Heart left ventricle (tissue), 16 donors: Measurements from ENCODE around the gene TTC33. TPM values are rescaled to one million over a fixed set of nuclear protein-coding genes. Genes with fewer than 3 reads are reported as not detected.

Source experiments
- ATAC-seq, 4 donors: fragments of 200-7000 bp; cut with Tn5 transposase; one replicate each; pipeline ENCODE4 v1.9.1; 2020 to 2022; ENCODE audit warnings: moderate library complexity in 4 of 4, mild to moderate bottlenecking in 3 of 4, moderate number of reproducible peaks in 1 of 4
- DNase-seq, 5 donors: peaks; one replicate each; pipeline ENCODE4 v3.0.0-alpha.2; 2020
- H3K27ac ChIP-seq, 12 donors: fragments of 200-600 bp; sonication (generic) in 4 of 12; one replicate each; pipeline versions ENCODE4 v1.5.0 to v1.8.0; 2016 to 2022; ENCODE audit warnings: mild to moderate bottlenecking in 2 of 12
- H3K27me3 ChIP-seq, 9 donors: fragments of 200-600 bp; sonication (generic) in 2 of 9; one replicate each; pipeline versions ENCODE4 v1.5.1 to v1.8.0; 2016 to 2022; ENCODE audit warnings: mild to moderate bottlenecking in 3 of 9
- H3K36me3 ChIP-seq, 9 donors: fragments of 200-600 bp; sonication (generic) in 2 of 9; one replicate each; pipeline versions ENCODE4 v1.5.0 to v1.8.0; 2018 to 2022; ENCODE audit warnings: mild to moderate bottlenecking in 2 of 9
- H3K4me1 ChIP-seq, 12 donors: fragments of 200-600 bp; sonication (generic) in 4 of 12; one replicate each; pipeline versions ENCODE4 v1.5.0 to v1.8.0; 2016 to 2022; ENCODE audit warnings: mild to moderate bottlenecking in 3 of 12
- H3K4me3 ChIP-seq, 12 donors: fragments of 200-600 bp; sonication (generic) in 4 of 12; one replicate each; pipeline versions ENCODE4 v1.5.0 to v1.8.0; 2017 to 2022; ENCODE audit warnings: mild to moderate bottlenecking in 9 of 12, moderate library complexity in 4 of 12
- H3K9me3 ChIP-seq, 12 donors: fragments of 200-600 bp; sonication (generic) in 4 of 12; one replicate each; pipeline versions ENCODE4 v1.5.0 to v1.8.0; 2016 to 2022; ENCODE audit warnings: mild to moderate bottlenecking in 1 of 12
- POLR2A ChIP-seq, 2 donors: fragments of 450-650 bp; IDR thresholded peaks; one replicate each; pipeline ENCODE4 v1.6.1; 2017; ENCODE audit warnings: antibody characterized with exemption in 2 of 2, mild to moderate bottlenecking in 2 of 2, moderate library complexity in 2 of 2
- WGBS, 4 donors: extraction: QIAGEN DNeasy Blood & Tissue Kit in 2 of 4; methylation state at CpG; one replicate each; pipeline versions ENCODE4 v1.1.5 to v1.1.7; 2013 to 2018; 5-methylcytosine and 5-hydroxymethylcytosine counted together
- intact Hi-C, 10 donors: fragments of 100-400 bp; cut with DNase I; formaldehyde crosslinking; loops; one replicate each; pipeline versions ENCODE4 v1.11.1 to v1.14.2; 2022
- polyA plus RNA-seq, 2 donors: library from polyadenylated mRNA; stranded (reverse); fragments of 200-250 nt; gene quantifications; one replicate each; pipeline ENCODE4 v1.2.3, GENCODE V29; 2013
- total RNA-seq, 9 donors: library from RNA; depleted of rRNA in 2 of 9; stranded (reverse); fragments of >200 nt in 2 of 9; fragmentation: NEBNext Ultra II Directional in 3 of 9; extraction: Animal tissue kit (Norgen Biotek cat#: 25700) in 3 of 9; gene quantifications; one replicate each; pipeline versions ENCODE4 v1.1.0 to v1.2.4, GENCODE V29; 2016 to 2023
- TF ChIP-seq, protein P1 (sequence below), 12 donors: fragments of 200-600 bp; sonication (generic) in 4 of 12; IDR thresholded peaks; one replicate each; pipeline versions ENCODE4 v1.5.0 to v1.8.0; 2018 to 2022; ENCODE audit warnings: antibody characterized with exemption in 12 of 12, mild to moderate bottlenecking in 5 of 12
- donor health status: ischemic (EF 13 %, LVEDD 7.1; RV severe dilation, severe dysfunction).
- donor health status: healthy with polysubstance abuse.
- donor health status: DM: no; HTN: yes; CAD: no.
- donor health status: DM: no; HTN: no; CAD: no.
- donor health status: ischemic (EF 25% LVEDD 6.9; RV normal size, moderate dysfunction).
- donor health status: ischemic (EF 25% LVEDD 5.7; RV mildly dilated, moderate dysfunction).
- donor health status: healthy.
- donor health status: DM: yes; HTN: yes; CAD: no.
- donor health status: ischemic (EF 35%, LVEDD 5.7; RV mildly dilated, moderate dysfunction).
- donor health status: nonischemic (EF 11% LVEDD 7.7; RV severe dilation, severe dysfunction).
- donor health status: DM: yes; HTN: yes; CAD: no.
- donor health status: PGD.
- donor health status: ischemic (EF 29% LVEDD 5.4; RV normal size, mild dysfunction).
- donor health status: nonischemic (EF 23%, LVEDD 6.1; RV moderate dilation, normal function).

TTC33 gene
- total and polyA plus RNA-seq, 11 donors = 5.6 to 20.0 (median 14.2) TPM

- peaks cover 0 to 56% (median 16%) of the 10 kb centered on the region in 12 donors for H3K4me1 ChIP-seq
- H3K4me3 ChIP-seq = no peak overlapping the region
- H3K9me3 ChIP-seq = no peaks in the 10 kb centered on the region
- TF ChIP-seq POLR2A (IDR thresholded peaks at IDR 0.05) = no peak
- TF ChIP-seq, protein P1, sequence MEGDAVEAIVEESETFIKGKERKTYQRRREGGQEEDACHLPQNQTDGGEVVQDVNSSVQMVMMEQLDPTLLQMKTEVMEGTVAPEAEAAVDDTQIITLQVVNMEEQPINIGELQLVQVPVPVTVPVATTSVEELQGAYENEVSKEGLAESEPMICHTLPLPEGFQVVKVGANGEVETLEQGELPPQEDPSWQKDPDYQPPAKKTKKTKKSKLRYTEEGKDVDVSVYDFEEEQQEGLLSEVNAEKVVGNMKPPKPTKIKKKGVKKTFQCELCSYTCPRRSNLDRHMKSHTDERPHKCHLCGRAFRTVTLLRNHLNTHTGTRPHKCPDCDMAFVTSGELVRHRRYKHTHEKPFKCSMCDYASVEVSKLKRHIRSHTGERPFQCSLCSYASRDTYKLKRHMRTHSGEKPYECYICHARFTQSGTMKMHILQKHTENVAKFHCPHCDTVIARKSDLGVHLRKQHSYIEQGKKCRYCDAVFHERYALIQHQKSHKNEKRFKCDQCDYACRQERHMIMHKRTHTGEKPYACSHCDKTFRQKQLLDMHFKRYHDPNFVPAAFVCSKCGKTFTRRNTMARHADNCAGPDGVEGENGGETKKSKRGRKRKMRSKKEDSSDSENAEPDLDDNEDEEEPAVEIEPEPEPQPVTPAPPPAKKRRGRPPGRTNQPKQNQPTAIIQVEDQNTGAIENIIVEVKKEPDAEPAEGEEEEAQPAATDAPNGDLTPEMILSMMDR (IDR thresholded peaks at IDR 0.05) = no peak
- no peak overlapping the region for H3K27ac ChIP-seq
- intact Hi-C loops = no loop called here
- 82 to 90% (median 84%) methylated on average over 5 of the region's 5 CpGs for WGBS, 4 donors
- ATAC-seq (no peak), DNase-seq (no peak)
- no peaks in the 10 kb centered on the region for H3K27me3 ChIP-seq
- H3K36me3 ChIP-seq = peaks cover 0 to 25% (median 21%) of the 10 kb centered on the region in 9 donors
Measured at GRCh38 chr5:40780199-40780598, 24.4 kb upstream of the TTC33 start.

GRCh38 chr5:40779561-40779960, 23.8 kb upstream of the TTC33 start:
- Histone ChIP-seq H3K4me3 (no peak overlapping the region), H3K36me3 (peaks cover 0 to 32% (median 27%) of the 10 kb centered on the region in 9 donors), H3K4me1 (peaks cover 0 to 52% (median 16%) of the 10 kb centered on the region in 12 donors), H3K27ac (no peak overlapping the region), H3K27me3 (no peaks in the 10 kb centered on the region), H3K9me3 (no peaks in the 10 kb centered on the region)
- TF ChIP-seq, protein P1 (IDR thresholded peaks at IDR 0.05) = no peak
- TF ChIP-seq POLR2A (IDR thresholded peaks at IDR 0.05) = no peak
- no peak for DNase-seq
- intact Hi-C loops = no loop called here
- no peak for ATAC-seq
- WGBS, 4 donors = 89 to 95% (median 94%) methylated on average over 6 of the region's 6 CpGs

DNA sequence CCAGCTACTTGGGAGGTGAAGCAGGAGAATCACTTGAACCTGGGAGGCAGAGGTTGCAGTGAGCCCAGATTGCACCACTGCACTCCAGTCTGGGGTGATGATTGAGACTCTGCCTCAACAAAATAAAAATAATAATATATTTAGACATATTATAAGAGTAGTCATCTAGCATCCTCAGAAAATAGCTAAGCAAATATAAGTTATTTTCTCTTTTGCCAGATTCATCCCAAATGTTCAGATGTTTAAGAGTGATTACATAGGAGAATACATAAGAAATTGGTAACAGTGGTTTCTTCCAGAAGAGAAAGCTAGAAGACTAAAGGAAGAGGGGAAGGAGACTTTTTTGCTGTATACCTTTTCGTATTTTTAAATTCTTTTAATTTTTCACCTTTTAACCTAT, 22.4 kb upstream of the TTC33 start:
- Histone ChIP-seq H3K4me3 (no peak overlapping the region), H3K36me3 (peaks cover 0 to 46% (median 40%) of the 10 kb centered on the region in 9 donors), H3K27me3 (no peaks in the 10 kb centered on the region), H3K4me1 (peaks cover 0 to 39% (median 15%) of the 10 kb centered on the region in 12 donors), H3K27ac (no peak overlapping the region), H3K9me3 (no peaks in the 10 kb centered on the region)
- DNase-seq (no peak), ATAC-seq (no peak)
- WGBS, 4 donors = 94 to 99% (median 96%) methylated on average over 1 of the region's 1 CpG
- TF ChIP-seq, protein P1 (IDR thresholded peaks at IDR 0.05) = no peak
- no peak for TF ChIP-seq POLR2A (IDR thresholded peaks at IDR 0.05)
- intact Hi-C loops = no loop called here

GRCh38 chr5:40776658-40776977, 20.9 kb upstream of the TTC33 start:
- no peak for DNase-seq
- ATAC-seq = no peak
- peak overlapping the region in 1 of 12 donors; percentile 23 for H3K27ac ChIP-seq
- intact Hi-C loops = no loop called here
- 88 to 100% (median 95%) methylated on average over 1 of the region's 1 CpG for WGBS, 4 donors
- no peaks in the 10 kb centered on the region for H3K27me3 ChIP-seq
- no peak for TF ChIP-seq POLR2A (IDR thresholded peaks at IDR 0.05)
- TF ChIP-seq, protein P1 (IDR thresholded peaks at IDR 0.05) = no peak
- H3K4me3 ChIP-seq = no peak overlapping the region
- peaks cover 0 to 26% (median 5%) of the 10 kb centered on the region in 12 donors for H3K4me1 ChIP-seq
- peaks cover 0 to 61% (median 53%) of the 10 kb centered on the region in 9 donors for H3K36me3 ChIP-seq
- H3K9me3 ChIP-seq = no peaks in the 10 kb centered on the region
